ENCODE measurements around the gene ANXA2R.
"Not testable (repeated sequence)": the region's sequence is repeated elsewhere in the genome, so short reads cannot be mapped to it uniquely, and the experiment has no call there.

ANXA2R gene, protein sequence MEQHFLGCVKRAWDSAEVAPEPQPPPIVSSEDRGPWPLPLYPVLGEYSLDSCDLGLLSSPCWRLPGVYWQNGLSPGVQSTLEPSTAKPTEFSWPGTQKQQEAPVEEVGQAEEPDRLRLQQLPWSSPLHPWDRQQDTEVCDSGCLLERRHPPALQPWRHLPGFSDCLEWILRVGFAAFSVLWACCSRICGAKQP

DNA sequence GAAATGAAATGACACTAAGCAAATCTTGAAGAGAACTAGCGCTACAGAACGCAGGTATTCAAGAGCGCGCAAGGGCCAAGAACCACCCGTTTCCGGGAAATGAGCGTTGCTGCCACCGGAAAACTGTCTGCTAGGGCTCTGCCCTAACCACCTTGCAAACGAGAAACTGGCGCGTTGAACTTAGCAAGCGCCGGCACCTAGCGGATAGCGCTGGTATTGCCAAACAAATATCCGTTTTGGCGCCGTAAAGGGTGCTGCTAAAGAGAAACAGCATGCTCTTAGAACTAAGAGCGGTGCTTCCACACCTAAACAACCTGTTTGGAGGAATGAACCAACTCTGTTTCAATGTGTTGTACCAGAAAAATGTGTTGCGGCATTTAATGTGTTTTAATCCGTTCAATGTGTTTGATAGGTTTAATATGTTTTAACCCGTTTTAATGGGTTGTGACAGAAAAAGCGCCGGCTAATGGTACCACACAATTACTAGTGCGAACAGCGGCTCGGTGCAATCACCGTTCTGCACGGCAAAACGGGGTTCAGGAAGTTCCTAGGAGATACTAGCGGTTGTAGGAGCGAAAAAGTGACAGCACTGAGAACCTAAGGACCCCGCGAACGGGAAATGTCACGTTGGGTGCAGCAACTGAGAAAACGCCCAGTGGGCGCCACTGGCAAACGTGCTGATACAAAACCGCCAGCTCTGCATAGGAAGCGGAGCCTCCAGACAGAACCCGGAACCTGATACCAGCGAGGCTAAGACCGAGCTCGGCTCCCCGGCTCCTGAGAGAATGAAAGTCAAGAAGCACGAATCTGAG, at the start of gene ANXA2R:
ANXA2R (minus strand) TSS at position 33 of the 812 bp plus-strand sequence. CDS start 273 bp downstream, outside the sequence.
- peak; percentile 49 to 94 (median 81) for DNase-seq
- intact Hi-C loops (cut with DNase I): loop anchor here (5.0 to 10.0 kb wide), 2 partner anchors 33 to 136 kb away; no protein-coding TSS in a partner anchor

DNA sequence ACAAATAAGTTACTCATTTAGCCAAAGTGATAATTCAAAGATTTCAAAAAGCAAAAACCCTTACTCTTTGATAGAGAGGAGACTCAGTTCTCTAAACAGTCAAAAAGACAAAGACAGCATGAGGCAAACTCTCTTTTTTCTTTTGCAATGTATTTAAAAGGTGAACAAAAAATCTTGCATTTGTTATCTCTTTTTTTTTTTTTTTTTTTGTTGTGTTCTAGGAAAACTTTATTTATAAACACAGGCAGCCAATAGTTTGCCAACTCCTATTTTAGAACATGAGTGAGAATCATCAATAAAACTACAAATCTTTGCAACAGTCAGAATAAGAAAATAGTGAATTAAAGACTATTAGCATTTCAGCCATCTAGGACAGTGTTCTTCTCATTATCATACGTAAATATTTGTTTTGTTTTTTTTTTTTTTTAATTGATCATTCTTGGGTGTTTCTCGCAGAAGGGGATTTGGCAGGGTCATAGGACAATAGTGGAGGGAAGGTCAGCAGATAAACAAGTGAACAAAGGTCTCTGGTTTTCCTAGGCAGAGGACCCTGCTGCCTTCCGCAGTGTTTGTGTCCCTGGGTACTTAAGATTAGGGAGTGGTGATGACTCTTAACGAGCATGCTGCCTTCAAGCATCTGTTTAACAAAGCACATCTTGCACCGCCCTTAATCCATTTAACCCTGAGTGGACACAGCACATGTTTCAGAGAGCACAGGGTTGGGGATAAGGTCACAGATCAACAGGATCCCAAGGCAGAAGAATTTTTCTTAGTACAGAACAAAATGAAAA, 46.2 kb upstream of the ANXA2R start:
- intact Hi-C loops (cut with DNase I); DNase-seq: not testable (repeated sequence)

GRCh38 chr5:43085453-43085852, 45.3 kb upstream of the ANXA2R start:
- intact Hi-C loops (cut with DNase I): no loop called here
- no peak for DNase-seq

- DNase-seq; intact Hi-C loops (cut with DNase I): not testable (repeated sequence)
Observed at GRCh38 chr5:43084468-43084867, 44.3 kb upstream of the ANXA2R start.

DNA sequence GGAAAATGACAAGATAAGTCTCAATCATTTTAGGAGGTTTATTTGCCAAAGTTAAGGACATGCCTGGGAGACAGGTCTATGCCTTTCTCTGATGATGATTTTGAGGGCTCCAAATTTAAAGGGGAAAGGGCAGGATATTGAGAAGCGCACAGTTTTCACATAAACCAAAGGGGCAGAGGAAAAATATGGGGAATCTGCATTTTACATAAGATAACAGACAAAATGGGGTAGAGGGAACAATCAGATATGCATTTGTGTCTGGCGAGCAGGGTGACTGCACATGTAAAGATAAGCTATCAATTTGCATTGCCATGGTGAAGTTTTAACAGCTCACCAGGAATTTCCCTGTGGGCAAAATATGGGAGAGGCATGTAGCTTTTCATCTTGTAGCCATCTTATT, 41.2 kb upstream of the ANXA2R start:
- intact Hi-C loops (cut with DNase I): not testable (repeated sequence)
- DNase-seq: peak in 1 of 42 donors; percentile 9

DNA sequence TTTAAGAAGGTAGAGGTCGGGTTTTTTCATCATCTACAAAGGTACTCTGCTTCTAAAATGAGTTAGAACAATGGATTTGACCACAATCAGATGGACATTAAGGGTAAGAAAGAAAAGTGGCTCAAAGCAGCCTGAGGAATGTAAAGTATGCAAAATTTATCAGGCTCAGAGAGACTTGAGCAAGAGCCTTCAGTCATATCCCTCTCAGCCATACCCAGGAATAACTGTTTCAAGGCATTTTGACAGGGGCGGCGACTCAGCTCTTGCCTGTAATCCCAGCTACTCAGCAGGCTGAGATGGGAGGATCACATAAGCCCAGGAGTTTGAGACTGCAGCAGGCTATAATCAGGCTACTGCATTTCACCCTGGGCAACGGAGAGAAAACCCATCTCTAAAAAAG, 38.8 kb upstream of the ANXA2R start:
- intact Hi-C loops (cut with DNase I): no loop called here
- DNase-seq: no peak

GRCh38 chr5:43077446-43078191, 37.5 kb upstream of the ANXA2R start:
- DNase-seq; intact Hi-C loops (cut with DNase I): not testable (repeated sequence)

GRCh38 chr5:43075319-43076293, 35.5 kb upstream of the ANXA2R start:
- no peak for DNase-seq
- intact Hi-C loops (cut with DNase I): no loop called here

- intact Hi-C loops (cut with DNase I): no loop called here
- no peak for DNase-seq
Observed at GRCh38 chr5:43074987-43075318, 34.8 kb upstream of the ANXA2R start.

- intact Hi-C loops (cut with DNase I): no loop called here
- peak in 8 of 42 donors; percentile 12 to 65 (median 26) for DNase-seq
Observed at GRCh38 chr5:43073597-43074546, 33.8 kb upstream of the ANXA2R start.

DNA sequence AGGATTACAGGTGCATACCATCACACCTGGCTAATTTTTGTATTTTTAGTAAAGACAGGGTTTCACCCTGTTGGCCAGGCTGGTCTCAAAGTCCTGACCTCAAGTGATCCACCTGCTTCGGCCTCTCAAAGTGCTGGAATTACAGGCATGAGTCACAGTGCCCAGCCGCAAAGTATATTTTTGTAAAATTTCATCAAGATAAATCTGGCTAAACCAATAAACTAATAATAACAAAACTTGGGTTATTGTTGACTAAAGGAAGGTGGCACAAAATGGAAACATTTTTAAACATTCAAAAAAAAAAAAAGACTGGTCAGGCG, 29.2 kb upstream of the ANXA2R start:
- intact Hi-C loops (cut with DNase I): loop anchor here (10.0 kb wide), 1 partner anchor 55 kb away; the partner anchor contains the start of gene ZNF131
- not testable (repeated sequence) for DNase-seq

DNA sequence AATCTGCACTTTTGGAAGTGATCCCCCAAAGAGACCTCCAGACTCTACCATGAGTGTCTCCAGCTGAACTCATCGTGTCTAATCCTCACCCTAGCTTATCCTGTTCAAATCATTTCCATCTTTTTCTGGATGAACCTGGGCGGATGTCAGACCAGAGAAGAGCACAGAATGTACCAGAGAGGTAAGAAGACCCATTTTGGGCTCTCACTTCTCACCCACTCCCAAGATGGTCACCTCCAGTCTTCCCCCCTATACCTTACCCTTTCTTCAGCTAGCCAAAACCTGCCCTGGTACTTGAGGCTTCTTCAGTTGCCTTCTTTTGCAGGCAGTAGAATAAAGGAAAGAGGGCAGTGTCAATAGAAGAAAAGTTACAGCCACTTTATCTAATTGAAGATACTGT, 27.9 kb upstream of the ANXA2R start:
- intact Hi-C loops (cut with DNase I): loop anchor here (10.0 kb wide), 1 partner anchor 57 kb away; the partner anchor contains the start of gene ZNF131
- DNase-seq: no peak

DNA sequence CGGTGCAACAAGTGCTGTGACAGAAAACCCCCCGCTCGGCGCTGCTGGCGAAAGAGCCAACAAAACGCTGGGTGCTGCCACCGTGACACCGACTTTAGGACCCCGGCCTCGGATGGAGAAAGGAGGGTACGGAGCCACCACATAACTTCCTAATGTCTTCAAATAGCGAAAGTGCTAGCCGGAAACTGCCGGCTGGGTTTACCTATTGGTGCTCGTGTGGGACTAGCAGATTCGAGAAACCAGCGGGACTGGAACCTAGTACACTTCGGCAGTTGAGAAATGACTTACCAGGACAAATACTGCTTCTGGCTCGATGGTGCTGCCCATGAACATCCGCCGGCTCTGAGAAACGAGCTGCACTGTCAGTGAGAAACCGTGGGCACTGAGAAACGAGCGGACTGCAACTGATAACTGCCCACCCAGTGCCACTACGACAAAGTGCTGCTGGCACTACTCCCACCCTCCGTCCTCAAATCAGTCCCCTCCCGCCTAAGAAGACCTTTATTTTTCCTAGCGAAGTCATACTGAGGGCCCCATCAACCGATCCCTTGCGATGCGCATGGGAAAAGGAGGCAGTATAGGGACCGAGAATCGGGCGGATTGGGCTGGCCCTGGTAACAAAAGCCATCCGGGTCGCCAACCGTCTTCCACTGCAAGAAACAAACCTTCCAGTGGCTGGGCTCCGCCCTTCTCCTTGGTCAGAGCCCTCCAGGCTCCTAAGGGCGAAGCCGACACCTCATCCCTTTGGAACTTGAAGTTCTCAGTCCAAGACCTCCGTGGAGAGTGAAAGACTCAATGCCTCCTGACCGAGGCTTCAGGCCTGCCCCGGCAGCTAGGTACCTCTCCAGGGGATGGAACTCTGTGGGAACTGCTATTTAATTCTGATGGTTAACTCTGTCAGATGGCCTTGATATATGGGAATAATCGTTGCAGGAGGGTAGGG, 27.0 kb upstream of the ANXA2R start:
- peak; percentile 75 to 96 (median 90) for DNase-seq
- intact Hi-C loops (cut with DNase I): loop anchor here (10.0 kb wide), 1 partner anchor 58 kb away; the partner anchor contains the start of gene ZNF131

- peak; percentile 46 to 91 (median 79) for DNase-seq
- intact Hi-C loops (cut with DNase I): loop anchor here (1.0 to 10.0 kb wide), 2 partner anchors 24 to 59 kb away; partner anchors contain the start of gene ZNF131
Observed at GRCh38 chr5:43065948-43066798, 26.1 kb upstream of the ANXA2R start.
